Effector CD8-positive, alpha-beta T cell (primary cell): ENCODE results near the gene ADORA1.

Experiments
- DNase-seq: peaks from one replicate; lab custom pipeline; 2025; lab: John Stamatoyannopoulos, UW

ADORA1 gene

GRCh38 chr1:203173011-203173555 lies 45.6 kb downstream of the ADORA1 start:
- no peak for DNase-seq

GRCh38 chr1:203173566-203173965 lies 46.0 kb downstream of the ADORA1 start:
- DNase-seq = no peak

- no peak for DNase-seq
Observed at GRCh38 chr1:203174324-203174985, 46.9 kb downstream of the ADORA1 start.

GRCh38 chr1:203175237-203175826 lies 47.8 kb downstream of the ADORA1 start, which contains the start of gene MYBPH:
MYBPH (minus strand) TSS chr1:203175826; CDS start chr1:203175755, 71 bp downstream.
- no peak for DNase-seq

GRCh38 chr1:203175827-203176241 lies 48.3 kb downstream of the ADORA1 start:
- no peak for DNase-seq

GRCh38 chr1:203176273-203177035 lies 48.9 kb downstream of the ADORA1 start:
- no peak for DNase-seq

- no peak for DNase-seq
Observed at GRCh38 chr1:203177036-203177405, 49.5 kb downstream of the ADORA1 start.

GRCh38 chr1:203177470-203178039 lies 50.0 kb downstream of the ADORA1 start:
- no peak for DNase-seq

GRCh38 chr1:203178083-203178482 lies 50.6 kb downstream of the ADORA1 start:
- no peak for DNase-seq

- no peak for DNase-seq
Observed at GRCh38 chr1:203178821-203179666, 51.5 kb downstream of the ADORA1 start.

GRCh38 chr1:203179667-203180005 lies 52.1 kb downstream of the ADORA1 start:
- no peak for DNase-seq

GRCh38 chr1:203180611-203181330 lies 53.2 kb downstream of the ADORA1 start:
- no peak for DNase-seq

GRCh38 chr1:203181586-203182386 lies 54.3 kb downstream of the ADORA1 start:
- DNase-seq = no peak

- DNase-seq = no peak
Observed at GRCh38 chr1:203182387-203182953, 54.9 kb downstream of the ADORA1 start.

- no peak for DNase-seq
Observed at GRCh38 chr1:203183828-203184227, 56.3 kb downstream of the ADORA1 start.

GRCh38 chr1:203184467-203184866 lies 56.9 kb downstream of the ADORA1 start:
- DNase-seq = no peak

- no peak for DNase-seq
Observed at GRCh38 chr1:203185061-203185461, 57.5 kb downstream of the ADORA1 start.

- no peak for DNase-seq
Observed at GRCh38 chr1:203185585-203185984, 58.1 kb downstream of the ADORA1 start.

GRCh38 chr1:203186091-203186445 lies 58.5 kb downstream of the ADORA1 start:
- no peak for DNase-seq
